Right lobe of liver (tissue), 6 donors: ENCODE measurements around the gene EDN1. TPM values are rescaled to one million over a fixed set of nuclear protein-coding genes. Genes with fewer than 3 reads are reported as not detected.

Experiments used
- ATAC-seq, 4 donors: fragments of 200-7000 bp; cut with Tn5 transposase; one replicate each; pipeline ENCODE4 v1.9.1; 2020; ENCODE audit warnings: mild to moderate bottlenecking in 4 of 4, moderate library complexity in 4 of 4
- DNase-seq, 3 donors: peaks; one replicate each; pipeline ENCODE4 v3.0.0-alpha.2; 2020
- H3K27ac ChIP-seq, 3 donors: fragments of 200-600 bp; one replicate each; pipeline ENCODE4 v1.8.0; 2022
- H3K27me3 ChIP-seq, 2 donors: fragments of 200-600 bp; one replicate each; pipeline ENCODE4 v1.8.0; 2022
- H3K36me3 ChIP-seq, 4 donors: fragments of 200-600 bp; sonication (generic) in 1 of 4; one replicate each; pipeline versions ENCODE4 v1.5.1 to v1.8.0; 2017 to 2022; ENCODE audit warnings: control low read depth in 1 of 4
- H3K4me1 ChIP-seq, 4 donors: fragments of 200-600 bp; sonication (generic) in 1 of 4; one replicate each; pipeline versions ENCODE4 v1.5.1 to v1.8.0; 2017 to 2022; ENCODE audit warnings: control low read depth in 1 of 4
- H3K4me3 ChIP-seq, 3 donors: fragments of 200-600 bp; one replicate each; pipeline ENCODE4 v1.8.0; 2022
- H3K9me3 ChIP-seq, 4 donors: fragments of 200-600 bp; sonication (generic) in 1 of 4; one replicate each; pipeline versions ENCODE4 v1.5.1 to v1.8.0; 2017 to 2022; ENCODE audit warnings: control low read depth in 1 of 4
- CTCF ChIP-seq, 4 donors: fragments of 200-600 bp in 3 of 4; fragments of 450-650 bp in 1 of 4; IDR thresholded peaks; one replicate each; pipeline versions ENCODE4 v1.5.1 to v1.8.0; 2016 to 2022; ENCODE audit warnings: antibody characterized with exemption in 4 of 4, mild to moderate bottlenecking in 2 of 4
- POLR2A ChIP-seq: fragments of 450-650 bp; IDR thresholded peaks from one replicate; pipeline ENCODE4 v1.6.1; 2017; ENCODE audit warnings: antibody characterized with exemption, mild to moderate bottlenecking
- WGBS: methylation state at CpG from one replicate; pipeline ENCODE4 v1.1.6; 2018; ENCODE audit warnings: low coverage, low lambda C conversion rate; ENCODE audit not compliant: insufficient coverage; ENCODE audit errors: missing lambda C conversion rate; 5-methylcytosine and 5-hydroxymethylcytosine counted together
- intact Hi-C, 2 donors: fragments of 100-400 bp; cut with DNase I; formaldehyde crosslinking; loops; one replicate each; pipeline versions ENCODE4 v1.11.2 to v1.14.1; 2022
- total RNA-seq, 6 experiments: library from RNA; depleted of rRNA in 2 of 6; stranded (reverse); fragments of >200 nt in 2 of 6; fragmentation: NEBNext Ultra II Directional in 3 of 6; extraction: Animal tissue kit (Norgen Biotek cat#: 25700) in 3 of 6; gene quantifications; one replicate each; pipeline versions ENCODE4 v1.1.0 to v1.2.4, GENCODE V29; 2016 to 2023
- donor health status: DM: no; HTN: yes; CAD: no.
- donor health status: DM: no; HTN: no; CAD: no.
- donor health status: DM: no; HTN: no; CAD: no.
- donor health status: DM: no; HTN: yes; CAD: no.
- donor health status: DM: no; HTN: yes; CAD: no.

EDN1 gene
- total RNA-seq, 6 experiments from 2014 or later, result 0.18 to 6.8 (median 1.4) TPM

- ATAC-seq (peak in 1 of 4 donors; percentile 82), DNase-seq (no peak)
- WGBS, result 81% methylated on average over 4 of the region's 4 CpGs
- H3K27ac ChIP-seq, result no peak overlapping the region
- H3K36me3 ChIP-seq, result no peaks in the 10 kb centered on the region
- no peaks in the 10 kb centered on the region for H3K9me3 ChIP-seq
- no peak overlapping the region for H3K4me3 ChIP-seq
- intact Hi-C loops, result no loop called here
- no peak for TF ChIP-seq CTCF (IDR thresholded peaks at IDR 0.05)
- TF ChIP-seq POLR2A, result no peak
- no peaks in the 10 kb centered on the region for H3K27me3 ChIP-seq
- H3K4me1 ChIP-seq, result no peaks in the 10 kb centered on the region
Observed at GRCh38 chr6:12270551-12271230, 19.5 kb upstream of the EDN1 start.

- TF ChIP-seq POLR2A (no peak), CTCF (IDR thresholded peaks at IDR 0.05) (no peak)
- DNase-seq (no peak), ATAC-seq (no peak)
- Histone ChIP-seq H3K27ac (no peak overlapping the region), H3K9me3 (no peaks in the 10 kb centered on the region), H3K4me3 (no peak overlapping the region), H3K4me1 (no peaks in the 10 kb centered on the region), H3K36me3 (no peaks in the 10 kb centered on the region), H3K27me3 (no peaks in the 10 kb centered on the region)
- intact Hi-C loops, result no loop called here
- 100% methylated on average over 1 of the region's 1 CpG for WGBS
Observed at GRCh38 chr6:12271594-12271993, 18.6 kb upstream of the EDN1 start.

- Histone ChIP-seq H3K27ac (no peak overlapping the region), H3K4me3 (no peak overlapping the region), H3K27me3 (no peaks in the 10 kb centered on the region), H3K9me3 (no peaks in the 10 kb centered on the region), H3K36me3 (no peaks in the 10 kb centered on the region), H3K4me1 (no peaks in the 10 kb centered on the region)
- intact Hi-C loops, result no loop called here
- TF ChIP-seq POLR2A (no peak), CTCF (IDR thresholded peaks at IDR 0.05) (no peak)
- WGBS, result 100% methylated on average over 1 of the region's 1 CpG
- ATAC-seq (no peak), DNase-seq (no peak)
Observed at GRCh38 chr6:12271997-12272396, 18.2 kb upstream of the EDN1 start.

- H3K36me3 ChIP-seq, result no peaks in the 10 kb centered on the region
- 80% methylated on average over 2 of the region's 2 CpGs for WGBS
- no peak for ATAC-seq
- H3K27me3 ChIP-seq, result no peaks in the 10 kb centered on the region
- TF ChIP-seq POLR2A (no peak), CTCF (IDR thresholded peaks at IDR 0.05) (no peak)
- H3K4me1 ChIP-seq, result peaks cover 0 to 10% (median 2%) of the 10 kb centered on the region in 4 donors
- intact Hi-C loops, result no loop called here
- H3K9me3 ChIP-seq, result no peaks in the 10 kb centered on the region
- no peak overlapping the region for H3K4me3 ChIP-seq
- no peak for DNase-seq
- no peak overlapping the region for H3K27ac ChIP-seq
Observed at GRCh38 chr6:12275107-12275506, 15.1 kb upstream of the EDN1 start.

GRCh38 chr6:12276930-12277315, 13.2 kb upstream of the EDN1 start:
- 77% methylated on average over 1 of the region's 1 CpG for WGBS

More at GRCh38 chr6:12276930-12277315, 13.2 kb upstream of the EDN1 start:
- intact Hi-C loops, result no loop called here
- Histone ChIP-seq H3K4me3 (no peak overlapping the region), H3K27me3 (no peaks in the 10 kb centered on the region), H3K4me1 (peaks cover 0 to 10% (median 2%) of the 10 kb centered on the region in 4 donors), H3K36me3 (no peaks in the 10 kb centered on the region), H3K9me3 (no peaks in the 10 kb centered on the region), H3K27ac (no peak overlapping the region)
- ATAC-seq (no peak), DNase-seq (no peak)
- TF ChIP-seq POLR2A (no peak), CTCF (IDR thresholded peaks at IDR 0.05) (no peak)
